ENCODE results near the gene MRPS25.

DNA sequence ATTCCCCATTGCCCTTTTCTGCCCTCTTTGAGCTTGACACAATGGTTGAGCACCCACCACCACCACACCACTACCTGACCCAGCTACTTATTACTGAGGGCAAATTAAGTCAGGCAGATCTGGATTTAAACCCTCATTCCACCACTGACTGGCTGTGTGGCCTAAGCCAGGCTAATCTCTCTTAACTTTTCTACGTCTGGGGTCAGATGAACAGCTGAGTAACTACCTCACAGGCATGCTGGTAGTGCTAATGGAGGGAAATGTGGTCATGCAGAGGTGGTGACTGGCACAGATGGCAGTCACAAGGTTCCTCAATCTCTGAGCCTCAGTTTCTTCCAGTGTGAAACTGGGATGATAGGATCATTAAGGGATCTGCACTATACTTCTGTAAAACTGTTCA is 4.3 kb upstream of the MRPS25 start:
- TF ChIP-seq ZNF274 (IDR thresholded peaks at IDR 0.05; ENCODE audit: low read depth, low read length) = no peak
- no peak for TF ChIP-seq YY1 (IDR thresholded peaks at IDR 0.05; ENCODE audit: insufficient read depth, insufficient read length)
